IMR-90 (cell line): ENCODE measurements around the gene RIMS1.

ENCODE experiments used
- CHD1 ChIP-seq: IDR thresholded peaks from 2 replicates; pipeline ENCODE4 v1.6.1; 2012; ENCODE audit warnings: low read depth, low read length, improper control_type of control experiment
- CTCF ChIP-seq: conservative IDR thresholded peaks from 2 replicates; pipeline ENCODE4 v1.5.1; 2012; ENCODE audit warnings: mild to moderate bottlenecking, low read depth, low read length, improper control_type of control experiment
- FOS ChIP-seq: fragments of 150-350 bp; IDR thresholded peaks from 2 replicates; pipeline ENCODE4 v1.6.1; 2016; ENCODE audit warnings: low read depth, low read length
- MAFK ChIP-seq: IDR thresholded peaks from 2 replicates; pipeline ENCODE4 v1.6.1; 2012; ENCODE audit warnings: low read depth, low read length, improper control_type of control experiment
- POLR2A ChIP-seq: IDR thresholded peaks from 2 replicates; pipeline ENCODE4 v1.6.1; 2012; ENCODE audit warnings: mild to moderate bottlenecking, low read depth, low read length
- RAD21 ChIP-seq: IDR thresholded peaks from 2 replicates; pipeline ENCODE4 v1.6.1; 2012; ENCODE audit warnings: low read length, improper control_type of control experiment
- RCOR1 ChIP-seq: IDR thresholded peaks from 2 replicates; pipeline ENCODE4 v1.6.1; 2012; ENCODE audit warnings: mild to moderate bottlenecking, low read length, improper control_type of control experiment; ENCODE audit not compliant: insufficient replicate concordance
- RFX5 ChIP-seq: IDR thresholded peaks from 2 replicates; pipeline ENCODE4 v1.8.0; 2012; ENCODE audit warnings: low read depth, mild to moderate bottlenecking, low read length, moderate library complexity

GRCh38 chr6:72064399-72064975, 178.1 kb downstream of the RIMS1 start:
- TF ChIP-seq CTCF: no peak
- TF ChIP-seq RAD21: no peak
- TF ChIP-seq POLR2A: no peak
- no peak for TF ChIP-seq RFX5
- TF ChIP-seq FOS: no peak
- no peak for TF ChIP-seq RCOR1
- no peak for TF ChIP-seq MAFK
- TF ChIP-seq CHD1: no peak
